HepG2 (cell line): Measurements from ENCODE around the gene AFAP1. TPM values are rescaled to one million over a fixed set of nuclear protein-coding genes. Genes with fewer than 3 reads are reported as not detected.

ENCODE experiments used
- ATAC-seq: fragments of 200-7000 bp; cut with Tn5 transposase; 3 replicates; pipeline ENCODE4 v1.9.1; 2020; ENCODE audit warnings: mild to moderate bottlenecking, moderate library complexity
- BruUV-seq: library from RNA; stranded (reverse); fragments of 400-500 nt; replicated peaks from 2 replicates; lab custom pipeline; 2021; lab: Mats Ljungman, UMichigan
- CTCF ChIA-PET: fragments of 300-600 bp; formaldehyde crosslinking; extraction: SDS; loops from one replicate; lab custom pipeline; 2021; ENCODE audit warnings: low total read pairs, inconsistent platforms, low intra/inter-chr PET ratio; lab: Yijun Ruan, JAX
- POLR2A ChIA-PET: fragments of 350-600 bp; sonication (Branson Sonifier 250); formaldehyde crosslinking; loops from one replicate; lab custom pipeline; 2020; ENCODE audit warnings: antibody characterized with exemption, inconsistent platforms; lab: Yijun Ruan, JAX
- DNase-seq: peaks from one replicate; pipeline ENCODE4 v3.0.0-alpha.2; 2015; ENCODE audit warnings: low spot score
- FAIRE-seq: peaks from 3 replicates; lab custom pipeline; 2011; peaks lifted over from hg19 to GRCh38; lab: Jason Lieb, UNC
- H2AFZ ChIP-seq: one replicate; pipeline ENCODE4 v1.6.1; 2011; ENCODE audit warnings: low read length, inconsistent platforms
- H3K27ac ChIP-seq: fragments of 300-600 bp; 3 replicates; pipeline ENCODE4 v1.8.0; 2011; ENCODE audit warnings: mixed run types, mild to moderate bottlenecking, mixed read lengths, low read length, inconsistent platforms; ENCODE audit not compliant: insufficient read depth; ENCODE audit errors: extremely low read length
- H3K27me3 ChIP-seq, 2 experiments: fragments of 200-600 bp in 1 of 2; 2 replicates in 1 of 2; 3 replicates in 1 of 2; pipeline versions ENCODE4 v1.6.0 to v1.8.0; 2011; ENCODE audit warnings: low read length in 2 of 2, mild to moderate bottlenecking in 2 of 2, moderate library complexity in 2 of 2, inconsistent platforms in 1 of 2; ENCODE audit not compliant: insufficient read depth in 2 of 2, control insufficient read depth in 1 of 2
- H3K36me3 ChIP-seq, 2 experiments: fragments of 200-600 bp in 1 of 2; replicated peaks in 1 of 2; 2 replicates in 1 of 2; 3 replicates in 1 of 2; pipeline versions ENCODE4 v1.5.1 to v1.8.0; 2011; ENCODE audit warnings: low read length in 2 of 2, inconsistent platforms in 1 of 2; ENCODE audit not compliant: insufficient read depth in 2 of 2, control insufficient read depth in 1 of 2
- H3K4me1 ChIP-seq: 2 replicates; pipeline ENCODE4 v1.5.1; 2012; ENCODE audit warnings: low read length, inconsistent platforms; ENCODE audit not compliant: insufficient read depth
- H3K4me2 ChIP-seq: 2 replicates; pipeline ENCODE4 v1.6.0; 2011; ENCODE audit warnings: low read depth, low read length, inconsistent platforms
- H3K4me3 ChIP-seq, 3 experiments: fragments of 200-600 bp in 1 of 3; sonication (generic), shearing (Covaris generic) in 1 of 3; replicated peaks in 1 of 3; 2 replicates each; pipeline ENCODE4 v1.5.1; 2011 to 2016; ENCODE audit warnings: low read length in 3 of 3, inconsistent platforms in 2 of 3, low read depth in 2 of 3, mild to moderate bottlenecking in 2 of 3, control low read depth in 1 of 3, mixed read lengths in 1 of 3; ENCODE audit not compliant: insufficient read depth in 1 of 3
- H3K79me2 ChIP-seq: one replicate; pipeline ENCODE4 v1.6.1; 2011; ENCODE audit warnings: low read length, inconsistent platforms; ENCODE audit not compliant: insufficient read depth
- H3K9ac ChIP-seq: 2 replicates; pipeline ENCODE4 v1.6.0; 2011; ENCODE audit warnings: mild to moderate bottlenecking, low read depth, low read length, inconsistent platforms; ENCODE audit not compliant: insufficient read depth
- H3K9me3 ChIP-seq: 2 replicates; pipeline ENCODE4 v1.5.1; 2012; ENCODE audit warnings: mild to moderate bottlenecking, low read length
- H4K20me1 ChIP-seq: 2 replicates; pipeline ENCODE4 v1.6.0; 2011; ENCODE audit warnings: inconsistent platforms, mild to moderate bottlenecking, low read length, moderate library complexity; ENCODE audit not compliant: insufficient read depth
- TSC22D2 ChIP-seq: sonication (generic); formaldehyde crosslinking; IDR thresholded peaks from 2 replicates; pipeline ENCODE4 v1.5.1; 2020; ENCODE audit warnings: missing genetic modification reagents, mild to moderate bottlenecking, borderline replicate concordance
- ZMAT5 ChIP-seq: sonication (generic); formaldehyde crosslinking; IDR thresholded peaks from 2 replicates; pipeline ENCODE4 v1.5.0; 2020; ENCODE audit warnings: mild to moderate bottlenecking, low read depth, missing genetic modification reagents, borderline replicate concordance
- ZNF138 ChIP-seq: sonication (generic); formaldehyde crosslinking; IDR thresholded peaks from 2 replicates; pipeline ENCODE4 v1.5.0; 2020; ENCODE audit warnings: mild to moderate bottlenecking, low read depth, missing genetic modification reagents
- ZNF33A ChIP-seq: sonication (generic); formaldehyde crosslinking; IDR thresholded peaks from 2 replicates; pipeline ENCODE4 v1.5.1; 2020; ENCODE audit warnings: missing genetic modification reagents, mild to moderate bottlenecking, moderate library complexity, borderline replicate concordance
- ZNF598 ChIP-seq: sonication (generic); formaldehyde crosslinking; IDR thresholded peaks from 2 replicates; pipeline ENCODE4 v1.5.1; 2020; ENCODE audit warnings: mild to moderate bottlenecking, missing genetic modification reagents, borderline replicate concordance
- ZNF691 ChIP-seq: sonication (generic); formaldehyde crosslinking; IDR thresholded peaks from 2 replicates; pipeline ENCODE4 v1.4.0; 2020; ENCODE audit warnings: missing genetic modification reagents, low read depth, mild to moderate bottlenecking, borderline replicate concordance
- WGBS: methylation state at CpG from one replicate; pipeline ENCODE4 v1.1.6; 2017; ENCODE audit warnings: low lambda C conversion rate; 5-methylcytosine and 5-hydroxymethylcytosine counted together
- in situ Hi-C: cut with HindIII; loops from 2 replicates; pipeline ENCODE4 v1.10.0; 2017; ENCODE audit warnings: low pct_unique_long_range_greater_than_20kb; ENCODE audit not compliant: extremely low pct_ligation_motif_present
- intact Hi-C: fragments of 100-400 bp; cut with micrococcal nuclease; formaldehyde crosslinking; loops from one replicate; pipeline ENCODE4 v1.10.0; 2022; ENCODE audit not compliant: unreplicated experiment
- polyA plus RNA-seq, 8 experiments: library from polyadenylated mRNA; depleted of rRNA in 3 of 8; stranded (reverse) in 7 of 8; unstranded in 1 of 8; fragments of >200 nt; fragmentation: Illumina TruSeq in 4 of 8; extraction: Trizol in 4 of 8; gene quantifications; 2 replicates each; pipeline versions ENCODE4 v1.2.1 to v1.2.3, GENCODE V29; 2011 to 2016; ENCODE audit warnings: low read depth in 4 of 8, missing spikeins in 1 of 8, mixed read lengths in 1 of 8; ENCODE audit not compliant: insufficient read depth in 1 of 8
- total RNA-seq, 5 experiments: library from RNA; depleted of rRNA; stranded (reverse); fragments of >200 nt; fragmentation: Illumina TruSeq; extraction: Trizol; gene quantifications; 2 replicates each; pipeline ENCODE4 v1.2.3, GENCODE V29; 2016; ENCODE audit warnings: low read depth in 1 of 5

AFAP1 gene
- total and polyA plus RNA-seq, 2 of the 13 experiments (the other 11 are each of a cell fraction or from before 2014, with no cell fraction given) = 2.5 TPM

- Histone ChIP-seq H3K4me3 (no peak overlapping the region), H4K20me1 (no peaks in the 10 kb centered on the region), H3K4me2 (no peak overlapping the region), H3K79me2 (no peaks in the 10 kb centered on the region), H3K4me1 (peaks cover 23% of the 10 kb centered on the region), H2AFZ (no peak overlapping the region), H3K9ac (no peak overlapping the region), H3K36me3 (no peaks in the 10 kb centered on the region), H3K27ac (no peak overlapping the region), H3K27me3 (no peaks in the 10 kb centered on the region), H3K9me3 (0 out of 2 replicates have a peak, but pooled peaks cover 4% of the 10 kb centered on the region)
- DNase-seq = no peak
- no TSS peak for BruUV-seq
- CTCF ChIA-PET = no interaction called here
- intact Hi-C loops = no loop called here
- POLR2A ChIA-PET = no interaction called here
- in situ Hi-C loops = no loop called here
- no peak for FAIRE-seq
- TF ChIP-seq ZMAT5 (CRISPR knock-in tag) (no peak), ZNF138 (CRISPR knock-in tag) (no peak), ZNF33A (CRISPR knock-in tag) (no peak), ZNF598 (CRISPR knock-in tag) (no peak), TSC22D2 (CRISPR knock-in tag) (no peak), ZNF691 (CRISPR knock-in tag) (no peak)
- no peak for ATAC-seq
- 86% methylated on average over 9 of the region's 9 CpGs for WGBS
These were observed 53.4 kb downstream of the AFAP1 start for GRCh38 chr4:7886007-7886973.
